Endothelial cell of umbilical vein (primary cell): ENCODE data around the gene ZNF618. TPM values are rescaled to one million over a fixed set of nuclear protein-coding genes. Genes with fewer than 3 reads are reported as not detected.
A peak's percentile ranks its signal among the peaks of the same experiment; 100 is the strongest.

Experiments
- BruUV-seq: library from RNA; stranded (reverse); fragments of 400-500 nt; replicated peaks from 2 replicates; lab custom pipeline; 2021; lab: Mats Ljungman, UMichigan
- CTCF ChIA-PET: fragments of 300-600, 350-600 bp; sonication (Branson Sonifier 250); formaldehyde crosslinking; loops from one replicate; lab custom pipeline; 2021; ENCODE audit warnings: antibody characterized with exemption, inconsistent platforms; lab: Charles Lee
- POLR2A ChIA-PET: fragments of 300-600, 350-600 bp; sonication (Branson Sonifier 250); formaldehyde crosslinking; loops from one replicate; lab custom pipeline; 2021; ENCODE audit warnings: antibody characterized with exemption, inconsistent platforms; lab: Charles Lee
- DNase-seq: peaks from one replicate; pipeline ENCODE4 v3.0.0-alpha.2; 2011; ENCODE audit warnings: low read depth, low spot score
- FAIRE-seq: peaks from 2 replicates; lab custom pipeline; 2011; peaks lifted over from hg19 to GRCh38; lab: Jason Lieb, UNC
- H2AFZ ChIP-seq: 2 replicates; pipeline ENCODE4 v1.6.0; 2012; ENCODE audit warnings: low read depth, low read length, control low read depth, inconsistent platforms
- H3K27ac ChIP-seq: 2 replicates; pipeline ENCODE4 v1.5.1; 2011; ENCODE audit warnings: low read depth, mild to moderate bottlenecking, control low read depth, low read length, moderate library complexity; ENCODE audit not compliant: insufficient read depth
- H3K27me3 ChIP-seq, 2 experiments: 2 replicates each; pipeline versions ENCODE4 v1.6.0 to v1.6.1; 2011; ENCODE audit warnings: low read length in 2 of 2, mixed read lengths in 1 of 2; ENCODE audit not compliant: control insufficient read depth in 2 of 2, insufficient read depth in 2 of 2
- H3K36me3 ChIP-seq, 2 experiments: 2 replicates in 1 of 2; 3 replicates in 1 of 2; pipeline ENCODE4 v1.5.1; 2011; ENCODE audit warnings: low read length in 2 of 2, mild to moderate bottlenecking in 1 of 2, moderate library complexity in 1 of 2; ENCODE audit not compliant: control insufficient read depth in 2 of 2, insufficient read depth in 2 of 2; ENCODE audit errors: extremely low read depth in 1 of 2
- H3K4me1 ChIP-seq: 3 replicates; pipeline ENCODE4 v1.5.1; 2011; ENCODE audit warnings: mild to moderate bottlenecking, low read length; ENCODE audit not compliant: control insufficient read depth, insufficient read depth; ENCODE audit errors: extremely low read depth
- H3K4me2 ChIP-seq: 2 replicates; pipeline ENCODE4 v1.6.1; 2011; ENCODE audit warnings: low read length, control low read depth, mixed read lengths; ENCODE audit not compliant: insufficient read depth
- H3K4me3 ChIP-seq, 3 experiments: fragments of 200-600 bp in 1 of 3; sonication (generic), shearing (Covaris generic) in 1 of 3; replicated peaks in 1 of 3; 2 replicates each; pipeline ENCODE4 v1.5.1; 2011 to 2016; ENCODE audit warnings: control low read depth in 3 of 3, low read length in 3 of 3, mild to moderate bottlenecking in 2 of 3, inconsistent platforms in 1 of 3, low read depth in 1 of 3, moderate library complexity in 1 of 3; ENCODE audit not compliant: insufficient read depth in 1 of 3
- H3K79me2 ChIP-seq: 2 replicates; pipeline ENCODE4 v1.6.0; 2012; ENCODE audit warnings: low read length, inconsistent platforms; ENCODE audit not compliant: control insufficient read depth, insufficient read depth
- H3K9ac ChIP-seq: replicated peaks from 2 replicates; pipeline ENCODE3; 2011; ENCODE audit warnings: low read length, control low read depth; ENCODE audit not compliant: insufficient read depth; ENCODE audit errors: extremely low read depth
- H3K9me1 ChIP-seq: replicated peaks from 3 replicates; pipeline ENCODE4 v1.6.0; 2011; ENCODE audit warnings: mild to moderate bottlenecking, low read length; ENCODE audit not compliant: control insufficient read depth, insufficient read depth; ENCODE audit errors: extremely low read depth
- H3K9me3 ChIP-seq: replicated peaks from 2 replicates; pipeline ENCODE4 v1.5.1; 2012; ENCODE audit warnings: low read length, inconsistent platforms; ENCODE audit not compliant: control insufficient read depth, insufficient read depth
- H4K20me1 ChIP-seq: replicated peaks from 2 replicates; pipeline ENCODE3; 2011; ENCODE audit warnings: mild to moderate bottlenecking, low read length; ENCODE audit not compliant: control insufficient read depth, insufficient read depth; ENCODE audit errors: extremely low read depth
- EZH2 ChIP-seq: IDR thresholded peaks from 2 replicates; pipeline ENCODE4 v1.6.1; 2012; ENCODE audit warnings: borderline replicate concordance, low read depth, mild to moderate bottlenecking, moderate library complexity, low read length, inconsistent platforms; ENCODE audit not compliant: severe bottlenecking
- FOS ChIP-seq: IDR thresholded peaks from 2 replicates; pipeline ENCODE4 v1.6.1; 2011; ENCODE audit warnings: mild to moderate bottlenecking, low read length, moderate library complexity, borderline replicate concordance; ENCODE audit not compliant: insufficient read depth
- GATA2 ChIP-seq: IDR thresholded peaks from 2 replicates; pipeline ENCODE4 v1.7.0; 2011; ENCODE audit warnings: low read depth, mild to moderate bottlenecking, moderate library complexity, mixed read lengths, low read length; ENCODE audit not compliant: insufficient read length, insufficient read depth
- JUN ChIP-seq: IDR thresholded peaks from 2 replicates; pipeline ENCODE4 v1.6.1; 2011; ENCODE audit warnings: borderline replicate concordance, low read depth; ENCODE audit not compliant: insufficient read length, insufficient read depth
- MYC ChIP-seq: IDR thresholded peaks from one replicate; pipeline ENCODE4 v1.6.1; 2011; ENCODE audit warnings: mild to moderate bottlenecking, low read depth, low read length
- POLR2A ChIP-seq: IDR thresholded peaks from 2 replicates; pipeline ENCODE4 v1.6.1; 2012; ENCODE audit warnings: low read depth, mild to moderate bottlenecking, control low read depth, low read length
- POLR2AphosphoS5 ChIP-seq: IDR thresholded peaks from 2 replicates; pipeline ENCODE4 v1.6.1; 2012; ENCODE audit warnings: low read depth, mild to moderate bottlenecking, control low read depth, low read length, moderate library complexity; ENCODE audit not compliant: insufficient read depth
- dilution Hi-C: fragments of 300-500 bp; cut with MboI; formaldehyde crosslinking; loops from one replicate; pipeline ENCODE4 v1.15.0; 2019; ENCODE audit warnings: low sequenced_read_pairs; ENCODE audit not compliant: extremely low pct_ligation_motif_present
- intact Hi-C: fragments of 100-400 bp; cut with micrococcal nuclease; formaldehyde crosslinking; loops from one replicate; pipeline ENCODE4 v1.10.0; 2022
- polyA plus RNA-seq, 4 experiments: library from polyadenylated mRNA; depleted of rRNA in 3 of 4; stranded (reverse) in 3 of 4; unstranded in 1 of 4; fragments of >200 nt; gene quantifications; 2 replicates each; pipeline versions ENCODE4 v1.2.1 to v1.2.3, GENCODE V29; 2011 to 2012; ENCODE audit warnings: missing spikeins in 1 of 4
- total RNA-seq: library from RNA; stranded (reverse); gene quantifications from 2 replicates; pipeline ENCODE4 v1.2.3, GENCODE V29; 2021
- TF ChIP-seq, protein P1 (sequence below), 2 donors: IDR thresholded peaks; 1 replicate in 1 of 2; 2 replicates in 1 of 2; pipeline ENCODE4 v1.5.1; 2011; ENCODE audit warnings: low read length in 2 of 2, mild to moderate bottlenecking in 2 of 2, moderate library complexity in 2 of 2, control low read depth in 1 of 2, inconsistent platforms in 1 of 2, low read depth in 1 of 2; ENCODE audit not compliant: insufficient read depth in 1 of 2; ENCODE audit errors: extremely low read depth in 1 of 2
- TF ChIP-seq, protein P2 (sequence below): IDR thresholded peaks from 2 replicates; pipeline ENCODE4 v1.6.1; 2011; ENCODE audit not compliant: insufficient read depth, insufficient read length

Gene ZNF618
- total and polyA plus RNA-seq, 2 donors (not counting 3 experiments of a cell fraction or from before 2014, with no cell fraction given): 22.6 to 80.3 TPM

DNA sequence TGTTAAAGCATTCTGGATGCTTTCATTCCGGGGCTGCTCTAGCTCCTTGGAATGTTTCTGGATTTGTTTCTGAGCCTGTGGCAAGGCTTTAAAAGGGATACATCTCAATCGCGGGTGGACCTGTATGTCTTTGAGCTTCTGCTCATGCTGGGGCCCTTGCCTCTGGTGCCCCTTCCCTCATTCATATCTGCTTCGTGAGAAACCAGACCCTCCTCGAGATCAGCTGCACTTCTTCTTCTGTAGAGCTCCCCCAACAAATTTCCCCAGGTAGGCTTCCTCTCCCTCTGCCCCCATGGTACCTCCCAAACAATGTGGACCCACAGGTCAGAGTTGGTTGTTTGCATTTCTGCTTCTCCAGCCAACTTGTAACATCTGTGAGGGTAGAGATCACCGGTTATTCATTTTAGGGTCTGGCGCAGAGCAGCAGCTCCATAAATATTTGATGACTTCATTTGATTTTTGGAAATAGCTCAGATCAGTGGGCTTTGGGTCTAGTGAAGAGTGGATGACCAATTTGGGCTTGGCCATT, 6.6 kb downstream of the ZNF618 start:
- intact Hi-C loops (no loop called here), dilution Hi-C loops (no loop called here)

DNA sequence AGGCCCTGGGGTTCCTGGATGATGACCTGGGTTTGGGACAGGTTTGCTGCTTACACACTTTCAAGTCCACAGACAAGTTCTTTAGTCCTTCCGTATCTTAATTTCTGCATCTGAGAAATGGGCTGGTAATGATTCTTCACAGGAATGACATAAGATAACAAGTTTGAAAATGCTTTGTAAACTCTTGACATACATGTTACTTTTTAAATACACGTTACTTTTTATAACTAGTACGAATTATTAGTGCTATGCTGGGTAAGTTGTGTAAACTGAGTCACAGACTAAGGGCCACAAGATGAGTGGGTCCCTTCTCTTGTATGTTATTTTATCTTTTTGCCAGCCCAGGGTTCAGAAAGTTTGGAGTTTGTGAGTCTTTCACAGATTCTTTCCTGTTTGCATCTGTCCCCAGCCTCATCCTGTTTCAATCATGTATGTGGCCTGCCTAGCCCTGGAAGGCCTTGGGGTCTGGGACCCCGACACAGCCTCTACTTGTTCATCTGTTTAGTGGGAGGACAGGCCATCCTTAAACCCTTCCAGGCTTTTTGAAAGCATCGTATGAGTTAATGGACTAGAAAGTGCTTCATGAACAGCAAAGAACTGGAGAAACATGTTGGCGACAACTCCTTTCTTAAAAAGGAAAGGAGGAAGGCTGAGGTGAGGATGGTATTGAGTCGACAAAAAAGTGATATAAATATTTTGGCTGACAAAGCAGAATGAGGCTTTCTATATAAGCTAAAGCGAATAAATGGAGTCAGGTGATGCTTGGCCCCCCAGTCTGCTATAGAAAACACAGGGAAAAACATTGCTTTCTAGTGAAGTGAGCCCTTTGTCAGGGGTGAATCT, 9.3 kb downstream of the ZNF618 start:
- CTCF ChIA-PET: interaction anchor here (1.8 kb wide), 1 partner anchor 78 kb away, joined by 7 read pairs; no protein-coding TSS in a partner anchor
- DNase-seq (no peak), FAIRE-seq (peak; percentile 59)
- intact Hi-C loops (no loop called here), dilution Hi-C loops (no loop called here)
- peaks cover 22% of the 10 kb centered on the region for H3K4me1 ChIP-seq
- H3K9ac ChIP-seq: no peak overlapping the region
- H3K27me3 ChIP-seq: no peaks in the 10 kb centered on the region
- H3K27ac ChIP-seq: no peak overlapping the region
- peaks cover 2% of the 10 kb centered on the region for H4K20me1 ChIP-seq
- no peaks in the 10 kb centered on the region for H3K9me1 ChIP-seq
- H2AFZ ChIP-seq: no peak overlapping the region
- TF ChIP-seq, protein P1, sequence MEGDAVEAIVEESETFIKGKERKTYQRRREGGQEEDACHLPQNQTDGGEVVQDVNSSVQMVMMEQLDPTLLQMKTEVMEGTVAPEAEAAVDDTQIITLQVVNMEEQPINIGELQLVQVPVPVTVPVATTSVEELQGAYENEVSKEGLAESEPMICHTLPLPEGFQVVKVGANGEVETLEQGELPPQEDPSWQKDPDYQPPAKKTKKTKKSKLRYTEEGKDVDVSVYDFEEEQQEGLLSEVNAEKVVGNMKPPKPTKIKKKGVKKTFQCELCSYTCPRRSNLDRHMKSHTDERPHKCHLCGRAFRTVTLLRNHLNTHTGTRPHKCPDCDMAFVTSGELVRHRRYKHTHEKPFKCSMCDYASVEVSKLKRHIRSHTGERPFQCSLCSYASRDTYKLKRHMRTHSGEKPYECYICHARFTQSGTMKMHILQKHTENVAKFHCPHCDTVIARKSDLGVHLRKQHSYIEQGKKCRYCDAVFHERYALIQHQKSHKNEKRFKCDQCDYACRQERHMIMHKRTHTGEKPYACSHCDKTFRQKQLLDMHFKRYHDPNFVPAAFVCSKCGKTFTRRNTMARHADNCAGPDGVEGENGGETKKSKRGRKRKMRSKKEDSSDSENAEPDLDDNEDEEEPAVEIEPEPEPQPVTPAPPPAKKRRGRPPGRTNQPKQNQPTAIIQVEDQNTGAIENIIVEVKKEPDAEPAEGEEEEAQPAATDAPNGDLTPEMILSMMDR (IDR thresholded peaks at IDR 0.05; ENCODE audit: extremely low read depth in 1 of 2, insufficient read depth in 1 of 2, low read depth in 1 of 2, low read length in 2 of 2): no peak
- TF ChIP-seq MYC (no peak), GATA2 (no peak), POLR2AphosphoS5 (no peak), POLR2A (no peak), EZH2 (no peak), JUN (no peak), FOS (no peak)
- TF ChIP-seq, protein P2, sequence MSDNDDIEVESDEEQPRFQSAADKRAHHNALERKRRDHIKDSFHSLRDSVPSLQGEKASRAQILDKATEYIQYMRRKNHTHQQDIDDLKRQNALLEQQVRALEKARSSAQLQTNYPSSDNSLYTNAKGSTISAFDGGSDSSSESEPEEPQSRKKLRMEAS: no peak
- peaks cover 0 to 3% of the 10 kb centered on the region in 2 experiments for H3K36me3 ChIP-seq
- peaks cover 97% of the 10 kb centered on the region for H3K79me2 ChIP-seq
- POLR2A ChIA-PET: no interaction called here
- no peaks in the 10 kb centered on the region for H3K9me3 ChIP-seq
- no peak overlapping the region for H3K4me3 ChIP-seq
- BruUV-seq: no TSS peak
- no peak overlapping the region for H3K4me2 ChIP-seq

More for the DNA sequence above, 6.6 kb downstream of the ZNF618 start:
- Histone ChIP-seq H3K4me1 (peaks cover 46% of the 10 kb centered on the region), H3K27ac (no peak overlapping the region), H4K20me1 (no peaks in the 10 kb centered on the region), H3K27me3 (no peaks in the 10 kb centered on the region), H3K9ac (no peak overlapping the region), H3K36me3 (no peaks in the 10 kb centered on the region), H3K9me3 (no peaks in the 10 kb centered on the region), H3K9me1 (no peaks in the 10 kb centered on the region), H3K79me2 (peaks cover 98% of the 10 kb centered on the region), H2AFZ (no peak overlapping the region), H3K4me3 (no peak overlapping the region), H3K4me2 (no peak overlapping the region)
- no TSS peak for BruUV-seq
- CTCF ChIA-PET: interaction anchor here (0.7 to 1.5 kb wide), 3 partner anchors 16 to 88 kb away, joined by 3 read pairs; no protein-coding TSS in a partner anchor
- POLR2A ChIA-PET: no interaction called here
- TF ChIP-seq POLR2A: no peak
- TF ChIP-seq GATA2: no peak
- TF ChIP-seq JUN: no peak
- no peak for TF ChIP-seq MYC
- no peak for TF ChIP-seq EZH2
- no peak for DNase-seq
- FAIRE-seq: no peak
